MCF 10A (cell line): ENCODE data around the gene SLAMF7. TPM values are rescaled to one million over a fixed set of nuclear protein-coding genes. Genes with fewer than 3 reads are reported as not detected.

ENCODE experiments used
- BruUV-seq: library from RNA; stranded (reverse); fragments of 400-500 nt; replicated peaks from 2 replicates; lab custom pipeline; 2021; lab: Mats Ljungman, UMichigan
- CTCF ChIA-PET: fragments of 300-600 bp; sonication (Branson Sonifier 250); formaldehyde crosslinking; extraction: SDS; loops from one replicate; lab custom pipeline; 2021; ENCODE audit warnings: antibody characterized with exemption, inconsistent platforms; lab: Yijun Ruan, JAX
- POLR2A ChIA-PET: fragments of 300-600, 350-650 bp; sonication (Branson Sonifier 250); formaldehyde crosslinking; extraction: SDS; loops from one replicate; lab custom pipeline; 2020; ENCODE audit warnings: antibody characterized with exemption, inconsistent platforms; lab: Yijun Ruan, JAX
- DNase-seq: peaks from one replicate; pipeline ENCODE4 v3.0.0-alpha.2; 2018; ENCODE audit not compliant: unreplicated experiment
- H3K27ac Mint-ChIP-seq: one replicate; pipeline ENCODE4 v1.8.0; 2022; ENCODE audit warnings: mild to moderate bottlenecking, low read depth, mixed read lengths; ENCODE audit not compliant: unreplicated experiment
- H3K27me3 Mint-ChIP-seq: one replicate; pipeline ENCODE4 v1.8.0; 2022; ENCODE audit warnings: mixed read lengths; ENCODE audit not compliant: insufficient read depth, unreplicated experiment
- H3K36me3 Mint-ChIP-seq: one replicate; pipeline ENCODE4 v1.8.0; 2022; ENCODE audit warnings: mild to moderate bottlenecking, moderate library complexity, mixed read lengths; ENCODE audit not compliant: insufficient read depth, unreplicated experiment
- H3K4me1 Mint-ChIP-seq: one replicate; pipeline ENCODE4 v1.8.0; 2022; ENCODE audit warnings: mixed read lengths; ENCODE audit not compliant: insufficient read depth, unreplicated experiment
- H3K4me3 Mint-ChIP-seq: one replicate; pipeline ENCODE4 v1.8.0; 2022; ENCODE audit warnings: mild to moderate bottlenecking, moderate library complexity, mixed read lengths; ENCODE audit not compliant: unreplicated experiment
- H3K9me3 Mint-ChIP-seq: one replicate; pipeline ENCODE4 v1.8.0; 2022; ENCODE audit warnings: mixed read lengths; ENCODE audit not compliant: unreplicated experiment
- CTCF ChIP-seq: fragments of 200-600 bp; IDR thresholded peaks from one replicate; pipeline ENCODE4 v1.8.0; 2022; ENCODE audit warnings: antibody characterized with exemption, mild to moderate bottlenecking; ENCODE audit not compliant: unreplicated experiment
- intact Hi-C: fragments of 100-400 bp; cut with micrococcal nuclease; formaldehyde crosslinking; loops from 2 replicates; pipeline ENCODE4 v1.14.1; 2022
- total RNA-seq: library from RNA; stranded (reverse); gene quantifications from 2 replicates; pipeline ENCODE4 v1.2.3, GENCODE V29; 2022

SLAMF7 gene
- total RNA-seq, 1 experiment from 2014 or later, result 8.6 TPM

GRCh38 chr1:160772331-160772730, 33.3 kb downstream of the SLAMF7 start:
- CTCF ChIA-PET, result interaction anchor here (0.7 to 1.6 kb wide), 4 partner anchors 15 to 97 kb away, joined by 3 to 4 read pairs (median 4); no protein-coding TSS in a partner anchor
- no peak overlapping the region for H3K4me3 Mint-ChIP-seq

GRCh38 chr1:160773093-160773492, 34.0 kb downstream of the SLAMF7 start:
- ChIA-PET CTCF (interaction anchor here (0.7 to 1.6 kb wide), 2 partner anchors 16 to 58 kb away, joined by 3 to 4 read pairs; no protein-coding TSS in a partner anchor), POLR2A (no interaction called here)
- no peaks in the 10 kb centered on the region for H3K36me3 Mint-ChIP-seq
- H3K27ac Mint-ChIP-seq, result no peak overlapping the region
- peaks cover 3% of the 10 kb centered on the region for H3K4me1 Mint-ChIP-seq
- no peak for DNase-seq
- no peaks in the 10 kb centered on the region for H3K9me3 Mint-ChIP-seq
- no peak overlapping the region for H3K4me3 Mint-ChIP-seq
- TF ChIP-seq CTCF, result no peak
- intact Hi-C loops, result no loop called here
- H3K27me3 Mint-ChIP-seq, result no peaks in the 10 kb centered on the region
- BruUV-seq, result no TSS peak

More at GRCh38 chr1:160772331-160772730, 33.3 kb downstream of the SLAMF7 start:
- TF ChIP-seq CTCF, result no peak
- POLR2A ChIA-PET, result interaction anchor here (0.7 kb wide), 1 partner anchor 32 kb away, joined by 3 read pairs; no protein-coding TSS in a partner anchor
- Mint-ChIP-seq H3K9me3 (no peaks in the 10 kb centered on the region), H3K27me3 (no peaks in the 10 kb centered on the region), H3K36me3 (no peaks in the 10 kb centered on the region), H3K27ac (no peak overlapping the region), H3K4me1 (peaks cover 10% of the 10 kb centered on the region)
- BruUV-seq, result no TSS peak
- DNase-seq, result no peak
- intact Hi-C loops, result no loop called here

- DNase-seq, result no peak
- H3K27ac Mint-ChIP-seq, result no peak overlapping the region
- no TSS peak for BruUV-seq
- H3K27me3 Mint-ChIP-seq, result no peaks in the 10 kb centered on the region
- H3K4me3 Mint-ChIP-seq, result no peak overlapping the region
- ChIA-PET POLR2A (interaction anchor here (0.8 kb wide), 1 partner anchor 177 kb away, joined by 3 read pairs; no protein-coding TSS in a partner anchor), CTCF (interaction anchor here (0.6 to 3.7 kb wide), 11 partner anchors 15 to 382 kb away, joined by 3 to 30 read pairs (median 4); partner anchors contain the start of gene LY9)
- H3K4me1 Mint-ChIP-seq, result no peaks in the 10 kb centered on the region
- intact Hi-C loops, result no loop called here
- H3K36me3 Mint-ChIP-seq, result no peaks in the 10 kb centered on the region
- TF ChIP-seq CTCF, result no peak
- H3K9me3 Mint-ChIP-seq, result no peaks in the 10 kb centered on the region
Measured at GRCh38 chr1:160774886-160775719, 36.1 kb downstream of the SLAMF7 start.

GRCh38 chr1:160776178-160776577, 37.1 kb downstream of the SLAMF7 start:
- no peak for DNase-seq
- H3K36me3 Mint-ChIP-seq, result no peaks in the 10 kb centered on the region
- H3K9me3 Mint-ChIP-seq, result no peaks in the 10 kb centered on the region
- CTCF ChIA-PET, result interaction anchor here (0.8 to 6.5 kb wide), 14 partner anchors 8 to 321 kb away, joined by 3 to 63 read pairs (median 4); partner anchors contain the start of gene LY9
- H3K4me3 Mint-ChIP-seq, result no peak overlapping the region
- POLR2A ChIA-PET, result interaction anchor here (0.8 to 2.5 kb wide), 3 partner anchors 9 to 176 kb away, joined by 3 to 11 read pairs (median 3); no protein-coding TSS in a partner anchor
- H3K27me3 Mint-ChIP-seq, result no peaks in the 10 kb centered on the region
- intact Hi-C loops, result loop anchor here (2.0 kb wide), 1 partner anchor 101 kb away; no protein-coding TSS in a partner anchor
- H3K4me1 Mint-ChIP-seq, result no peaks in the 10 kb centered on the region
- TF ChIP-seq CTCF, result no peak
- BruUV-seq, result no TSS peak
- no peak overlapping the region for H3K27ac Mint-ChIP-seq
